GM19193 (cell line): ENCODE data around the gene CTIF.

Experiments
- POLR2A ChIP-seq: IDR thresholded peaks from 4 replicates; pipeline ENCODE4 v1.6.1; 2011; ENCODE audit not compliant: insufficient read depth, insufficient read length; ENCODE audit errors: extremely low read depth

The CTIF gene

DNA sequence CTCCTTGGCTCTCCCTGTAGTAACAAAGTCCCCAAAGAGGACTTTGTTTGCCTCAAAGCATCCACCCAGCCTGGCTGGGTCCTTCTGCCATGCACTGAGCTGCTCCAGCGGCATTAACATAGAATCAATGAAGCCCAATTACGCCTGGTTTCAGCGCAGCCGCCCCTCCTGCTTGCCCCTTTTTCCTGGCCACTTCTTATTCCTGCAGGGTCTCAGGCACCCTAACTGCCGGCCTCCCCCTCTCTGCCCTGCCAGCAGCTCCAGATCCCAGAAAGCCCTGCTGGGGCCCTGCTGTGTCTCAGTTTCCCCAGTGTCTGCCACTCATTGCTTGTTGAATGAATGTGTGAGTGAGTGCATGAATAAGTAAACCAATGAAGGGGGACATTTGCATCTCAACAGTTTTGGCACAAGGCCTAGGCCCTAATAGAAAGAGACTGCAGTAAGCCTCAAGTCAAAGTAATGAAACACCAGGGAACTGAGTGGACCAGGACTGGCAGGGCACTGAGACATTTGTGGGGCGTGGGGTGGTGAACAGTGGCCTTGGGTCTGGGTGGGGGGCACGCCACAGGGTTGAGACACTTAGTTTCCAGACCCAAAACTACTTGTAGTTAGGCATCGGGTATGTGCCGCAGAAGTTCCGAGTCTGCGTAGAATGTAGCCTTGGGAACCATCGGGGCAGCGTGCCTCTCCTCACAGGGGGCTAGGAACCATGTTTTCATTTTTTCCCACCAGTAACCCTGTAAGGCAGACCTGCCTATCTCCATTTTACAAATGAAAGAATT lies 351.3 kb downstream of the CTIF start:
- no peak for TF ChIP-seq POLR2A

- TF ChIP-seq POLR2A, result no peak
Measured at GRCh38 chr18:48891721-48892120, 352.9 kb downstream of the CTIF start.

DNA sequence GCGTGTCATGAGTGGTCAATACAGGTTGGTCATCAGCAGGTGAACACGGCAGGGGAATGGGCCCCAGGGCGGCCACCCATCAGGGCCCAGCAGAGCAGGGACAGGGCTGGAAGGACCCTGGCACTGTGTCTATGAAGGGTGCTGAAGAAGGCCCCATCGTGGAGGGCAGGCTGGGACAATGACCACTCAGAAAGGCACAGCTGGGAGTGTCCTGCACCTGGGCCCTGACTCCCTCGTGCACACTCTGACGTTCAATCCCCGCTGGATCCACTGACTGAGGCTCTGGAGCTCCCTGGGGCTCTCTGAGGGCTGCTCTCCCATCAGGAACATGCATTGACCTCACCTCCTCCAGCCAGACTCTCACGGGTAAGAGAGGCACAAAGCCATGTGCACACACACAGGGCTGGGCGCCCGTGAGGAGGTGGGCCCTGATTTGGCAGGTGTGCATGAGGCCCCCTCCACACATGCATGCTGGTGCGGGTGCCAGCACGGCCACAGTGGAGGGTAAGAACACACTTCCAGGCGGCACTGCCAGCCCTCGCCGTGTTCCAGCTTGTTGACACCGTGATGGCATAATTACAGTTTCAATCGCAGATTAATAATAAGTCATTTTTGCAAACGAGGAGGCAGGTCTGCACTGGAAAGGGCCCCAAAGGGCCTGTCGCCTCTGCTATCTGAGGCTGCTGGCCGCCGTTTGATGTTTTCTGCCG lies 353.5 kb downstream of the CTIF start:
- no peak for TF ChIP-seq POLR2A

DNA sequence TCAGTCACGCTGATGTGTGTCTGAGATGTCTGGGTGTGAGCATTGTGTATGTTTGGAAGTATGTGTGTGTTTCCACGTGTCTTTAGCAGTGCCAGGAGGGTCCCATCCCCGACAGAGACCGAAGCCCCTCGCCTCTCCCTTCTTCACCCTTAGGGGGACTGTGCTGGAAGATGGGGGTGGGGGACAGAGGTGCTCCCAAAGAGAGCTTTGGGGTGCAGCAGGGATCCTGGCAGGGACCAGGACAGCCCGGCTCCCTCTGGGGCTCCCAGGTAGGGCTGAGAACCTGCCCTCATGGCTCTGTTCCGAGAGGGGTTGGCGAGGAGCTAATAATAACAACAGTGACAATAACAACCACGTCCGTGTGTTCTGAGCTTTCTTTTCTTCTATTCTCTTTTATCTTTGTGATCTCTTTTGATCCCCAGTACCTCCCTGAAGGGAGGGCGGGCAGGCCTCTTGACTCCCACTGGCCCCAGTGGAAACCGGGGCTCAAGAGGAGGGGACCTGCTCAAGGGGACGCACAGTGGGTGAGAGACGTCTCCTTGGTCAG lies 354.3 kb downstream of the CTIF start:
- TF ChIP-seq POLR2A, result no peak

- TF ChIP-seq POLR2A, result no peak
Measured at GRCh38 chr18:48893608-48894600, 355.1 kb downstream of the CTIF start.

GRCh38 chr18:48894799-48895346 lies 356.0 kb downstream of the CTIF start:
- no peak for TF ChIP-seq POLR2A

GRCh38 chr18:48896326-48896874 lies 357.6 kb downstream of the CTIF start:
- TF ChIP-seq POLR2A, result no peak

GRCh38 chr18:48896875-48897511 lies 358.2 kb downstream of the CTIF start:
- no peak for TF ChIP-seq POLR2A

GRCh38 chr18:48897531-48897930 lies 358.7 kb downstream of the CTIF start:
- TF ChIP-seq POLR2A, result no peak

DNA sequence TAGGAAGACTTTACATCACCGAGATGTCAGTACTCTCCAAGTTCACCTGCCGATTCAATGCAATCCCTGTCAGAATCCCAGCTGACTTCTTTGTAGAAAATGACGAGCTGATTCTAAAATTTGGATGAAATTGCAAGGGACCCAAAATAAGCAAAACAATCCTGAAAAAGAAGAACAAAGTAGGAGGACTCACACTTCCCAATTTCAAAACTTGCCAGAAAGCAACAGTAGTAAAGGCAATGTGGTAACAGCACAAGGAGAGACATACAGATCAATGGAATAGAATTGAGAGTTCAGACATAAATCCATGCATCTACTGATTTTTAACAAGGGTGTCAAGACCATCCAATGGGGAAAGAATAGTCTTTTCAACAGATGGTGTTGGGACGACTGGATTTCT lies 359.7 kb downstream of the CTIF start:
- TF ChIP-seq POLR2A, result no peak

- no peak for TF ChIP-seq POLR2A
Measured at GRCh38 chr18:48899558-48900174, 360.8 kb downstream of the CTIF start.

DNA sequence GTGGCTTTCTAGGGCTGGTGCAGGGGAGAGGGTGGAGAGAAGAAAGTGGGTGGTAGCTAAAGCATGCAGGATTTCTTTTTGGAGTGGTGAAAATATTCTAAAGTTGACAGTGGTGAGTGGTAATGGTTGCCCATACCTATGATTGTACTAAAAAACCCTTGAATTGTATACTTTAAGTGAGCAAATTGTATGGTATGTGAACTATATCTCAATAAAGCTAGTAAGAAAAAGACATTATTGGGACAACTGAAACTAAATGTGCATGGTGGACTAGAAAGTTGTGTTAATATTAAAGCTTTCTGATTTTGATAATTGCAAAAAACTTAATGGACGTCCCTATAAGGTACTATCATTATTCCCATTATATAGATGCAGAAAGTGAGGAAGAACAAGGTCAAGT lies 361.6 kb downstream of the CTIF start:
- no peak for TF ChIP-seq POLR2A
